Measurements from ENCODE around the gene KANSL1. TPM values are rescaled to one million over a fixed set of nuclear protein-coding genes. Genes with fewer than 3 reads are reported as not detected.
A peak's percentile ranks its signal among the peaks of the same experiment; 100 is the strongest.

Gene KANSL1
- total and polyA plus RNA-seq, 8 donors: 65.9 to 129 (median 79.0) TPM

DNA sequence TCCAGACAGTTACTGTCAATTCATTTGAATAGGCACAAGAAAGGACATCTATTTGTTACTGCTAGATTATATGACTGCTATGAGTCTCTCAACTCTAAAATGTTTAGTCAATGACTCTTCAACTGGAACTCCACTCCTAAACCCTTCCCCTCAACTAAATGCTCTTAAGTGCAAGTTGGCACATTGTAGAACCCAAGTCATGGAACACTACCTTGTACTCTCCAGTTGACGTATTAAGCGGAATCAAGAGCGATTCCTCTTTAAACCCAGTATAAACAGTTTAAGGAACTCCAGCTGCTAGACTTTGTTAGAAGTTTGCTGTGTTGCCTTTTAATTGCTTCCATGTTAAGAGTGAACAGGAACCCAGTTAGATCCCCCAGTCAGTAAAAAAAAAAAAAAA lies 149.6 kb downstream of the KANSL1 start:
- H3K27me3 ChIP-seq: no peaks in the 10 kb centered on the region
- TF ChIP-seq, protein P1, sequence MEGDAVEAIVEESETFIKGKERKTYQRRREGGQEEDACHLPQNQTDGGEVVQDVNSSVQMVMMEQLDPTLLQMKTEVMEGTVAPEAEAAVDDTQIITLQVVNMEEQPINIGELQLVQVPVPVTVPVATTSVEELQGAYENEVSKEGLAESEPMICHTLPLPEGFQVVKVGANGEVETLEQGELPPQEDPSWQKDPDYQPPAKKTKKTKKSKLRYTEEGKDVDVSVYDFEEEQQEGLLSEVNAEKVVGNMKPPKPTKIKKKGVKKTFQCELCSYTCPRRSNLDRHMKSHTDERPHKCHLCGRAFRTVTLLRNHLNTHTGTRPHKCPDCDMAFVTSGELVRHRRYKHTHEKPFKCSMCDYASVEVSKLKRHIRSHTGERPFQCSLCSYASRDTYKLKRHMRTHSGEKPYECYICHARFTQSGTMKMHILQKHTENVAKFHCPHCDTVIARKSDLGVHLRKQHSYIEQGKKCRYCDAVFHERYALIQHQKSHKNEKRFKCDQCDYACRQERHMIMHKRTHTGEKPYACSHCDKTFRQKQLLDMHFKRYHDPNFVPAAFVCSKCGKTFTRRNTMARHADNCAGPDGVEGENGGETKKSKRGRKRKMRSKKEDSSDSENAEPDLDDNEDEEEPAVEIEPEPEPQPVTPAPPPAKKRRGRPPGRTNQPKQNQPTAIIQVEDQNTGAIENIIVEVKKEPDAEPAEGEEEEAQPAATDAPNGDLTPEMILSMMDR (IDR thresholded peaks at IDR 0.05): no peak
- DNase-seq (no peak), ATAC-seq (peak; percentile 77)
- no peaks in the 10 kb centered on the region for H3K9me3 ChIP-seq
- H3K4me3 ChIP-seq: no peak overlapping the region
- intact Hi-C loops (cut with DNase I): loop anchor here in 1 of 2 donors (10.0 kb wide), 1 partner anchor 141 kb away; no protein-coding TSS in a partner anchor
- H3K27ac ChIP-seq: peak overlapping the region; percentile 38 to 61
- peaks cover 0 to 68% of the 10 kb centered on the region in 2 donors for H3K36me3 ChIP-seq
- H3K4me1 ChIP-seq: peaks cover 11 to 31% of the 10 kb centered on the region in 2 donors

DNA sequence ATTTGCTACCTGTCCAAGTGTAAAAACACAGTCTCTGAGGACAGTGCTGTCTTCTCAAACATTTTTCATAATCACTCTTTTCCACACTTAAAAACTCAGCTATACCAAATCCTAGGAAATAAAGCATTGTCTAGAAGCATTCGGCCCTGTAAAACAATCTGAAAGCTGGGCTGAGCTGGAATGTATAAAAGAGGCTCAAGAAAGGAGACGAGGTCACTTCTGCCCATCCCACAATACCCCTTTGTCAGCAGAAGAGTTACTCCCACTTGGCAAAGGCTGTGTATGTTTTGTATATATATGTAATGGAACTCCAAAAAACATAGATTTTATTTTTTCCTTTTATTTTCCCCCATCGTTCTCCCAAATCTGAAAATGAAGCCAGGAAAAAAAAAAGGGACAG lies 150.3 kb downstream of the KANSL1 start:
- H3K4me1 ChIP-seq: peaks cover 11 to 31% of the 10 kb centered on the region in 2 donors
- intact Hi-C loops (cut with DNase I): loop anchor here in 1 of 2 donors (10.0 kb wide), 1 partner anchor 142 kb away; no protein-coding TSS in a partner anchor
- H3K27me3 ChIP-seq: no peaks in the 10 kb centered on the region
- ATAC-seq: no peak
- H3K36me3 ChIP-seq: peaks cover 0 to 68% of the 10 kb centered on the region in 2 donors
- no peak overlapping the region for H3K4me3 ChIP-seq
- H3K9me3 ChIP-seq: no peaks in the 10 kb centered on the region
- TF ChIP-seq, protein P1 (IDR thresholded peaks at IDR 0.05): no peak
- no peak overlapping the region for H3K27ac ChIP-seq
- no peak for DNase-seq

DNA sequence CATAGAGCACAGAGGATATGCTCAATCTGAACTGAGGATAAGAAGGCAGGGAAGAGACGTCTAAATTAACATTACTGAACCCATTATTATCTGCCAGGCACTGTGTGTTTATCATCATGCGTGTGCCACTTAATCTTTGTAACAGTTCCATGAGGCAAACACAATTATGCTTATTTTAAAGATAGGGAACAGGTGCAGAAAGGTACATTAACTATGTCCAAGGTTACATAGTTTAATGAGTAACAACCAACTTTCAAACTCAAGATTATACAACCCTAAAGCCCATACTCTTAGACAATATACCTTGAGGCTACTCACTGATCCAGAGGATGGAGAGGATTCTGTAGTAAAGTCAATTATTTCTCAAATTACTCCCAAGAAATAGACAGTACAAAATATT lies 151.0 kb downstream of the KANSL1 start:
- ATAC-seq: no peak
- Histone ChIP-seq H3K4me1 (peaks cover 11 to 29% of the 10 kb centered on the region in 2 donors), H3K36me3 (peaks cover 0 to 68% of the 10 kb centered on the region in 2 donors), H3K27me3 (no peaks in the 10 kb centered on the region), H3K4me3 (no peak overlapping the region), H3K9me3 (no peaks in the 10 kb centered on the region), H3K27ac (no peak overlapping the region)
- TF ChIP-seq, protein P1 (IDR thresholded peaks at IDR 0.05): no peak
- DNase-seq: no peak
- intact Hi-C loops (cut with DNase I): loop anchor here in 1 of 2 donors (10.0 kb wide), 1 partner anchor 143 kb away; no protein-coding TSS in a partner anchor

DNA sequence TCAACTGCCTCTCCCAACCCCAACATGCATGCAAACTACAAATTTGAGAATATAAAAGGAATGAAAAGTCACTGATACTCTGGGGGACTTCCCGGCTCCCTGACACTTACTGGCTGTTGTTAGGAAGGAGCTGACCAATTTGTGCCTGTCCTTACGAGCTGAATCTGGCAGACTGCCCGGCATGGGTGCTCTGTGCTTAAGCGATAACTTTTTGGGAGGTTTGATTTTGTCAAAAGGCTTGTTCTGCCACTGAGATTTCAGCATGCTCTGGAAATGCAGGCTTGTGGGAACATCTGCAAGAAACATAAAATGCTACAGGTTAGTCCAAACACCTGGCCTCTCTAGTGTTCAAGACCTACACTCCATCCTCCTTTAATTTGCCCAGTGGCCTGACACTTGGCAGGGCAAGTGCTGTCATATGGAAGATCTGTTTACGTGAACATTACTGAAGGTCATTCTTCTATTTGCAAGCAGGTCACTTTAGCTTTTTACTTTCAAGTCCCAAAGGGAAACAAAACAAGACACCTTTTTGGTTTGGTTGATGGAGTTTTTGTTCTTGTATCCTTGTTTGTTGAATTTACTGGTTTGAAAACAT lies 153.5 kb downstream of the KANSL1 start:
- Histone ChIP-seq H3K27me3 (no peaks in the 10 kb centered on the region), H3K4me1 (peaks cover 6 to 10% of the 10 kb centered on the region in 2 donors), H3K36me3 (peaks cover 0 to 80% of the 10 kb centered on the region in 2 donors), H3K9me3 (no peaks in the 10 kb centered on the region), H3K27ac (no peak overlapping the region), H3K4me3 (no peak overlapping the region)
- intact Hi-C loops (cut with DNase I): loop anchor here in 1 of 2 donors (10.0 kb wide), 1 partner anchor 145 kb away; no protein-coding TSS in a partner anchor
- DNase-seq (no peak), ATAC-seq (no peak)
- TF ChIP-seq, protein P1 (IDR thresholded peaks at IDR 0.05): no peak

DNA sequence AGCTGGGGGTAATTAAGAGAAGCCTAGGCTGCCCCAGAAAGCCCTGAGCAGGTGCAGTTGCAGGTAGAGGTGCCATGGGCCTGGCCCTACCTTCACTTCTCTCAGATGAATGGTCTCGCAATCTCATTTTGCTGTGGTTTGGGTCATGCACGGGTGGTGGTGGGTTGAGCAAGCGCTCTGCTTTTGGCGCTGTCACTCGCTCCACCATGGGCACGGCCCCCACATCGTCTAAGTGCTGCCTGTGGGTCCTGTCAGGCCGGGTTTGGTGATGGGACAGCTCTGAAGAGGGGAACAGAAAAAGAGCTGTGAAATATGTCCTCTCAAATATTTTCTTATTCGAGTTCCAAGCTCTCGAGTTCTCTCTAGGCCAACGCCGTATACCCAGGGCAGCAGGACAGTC lies 154.3 kb downstream of the KANSL1 start:
- Histone ChIP-seq H3K4me3 (no peak overlapping the region), H3K27ac (no peak overlapping the region), H3K4me1 (peaks cover 3% of the 10 kb centered on the region in 2 donors), H3K27me3 (no peaks in the 10 kb centered on the region), H3K9me3 (no peaks in the 10 kb centered on the region), H3K36me3 (peaks cover 0 to 88% of the 10 kb centered on the region in 2 donors)
- ATAC-seq (no peak), DNase-seq (peak in 1 of 4 donors; percentile 55)
- TF ChIP-seq, protein P1 (IDR thresholded peaks at IDR 0.05): no peak
- intact Hi-C loops (cut with DNase I): no loop called here
